ENCODE results near the gene MOAP1. TPM values are rescaled to one million over a fixed set of nuclear protein-coding genes. Genes with fewer than 3 reads are reported as not detected.
"Not testable (repeated sequence)": the region's sequence is repeated elsewhere in the genome, so short reads cannot be mapped to it uniquely, and the experiment has no call there.

The MOAP1 gene
- total RNA-seq, 2 donors from 2014 or later: 12.8 to 22.4 TPM

DNA sequence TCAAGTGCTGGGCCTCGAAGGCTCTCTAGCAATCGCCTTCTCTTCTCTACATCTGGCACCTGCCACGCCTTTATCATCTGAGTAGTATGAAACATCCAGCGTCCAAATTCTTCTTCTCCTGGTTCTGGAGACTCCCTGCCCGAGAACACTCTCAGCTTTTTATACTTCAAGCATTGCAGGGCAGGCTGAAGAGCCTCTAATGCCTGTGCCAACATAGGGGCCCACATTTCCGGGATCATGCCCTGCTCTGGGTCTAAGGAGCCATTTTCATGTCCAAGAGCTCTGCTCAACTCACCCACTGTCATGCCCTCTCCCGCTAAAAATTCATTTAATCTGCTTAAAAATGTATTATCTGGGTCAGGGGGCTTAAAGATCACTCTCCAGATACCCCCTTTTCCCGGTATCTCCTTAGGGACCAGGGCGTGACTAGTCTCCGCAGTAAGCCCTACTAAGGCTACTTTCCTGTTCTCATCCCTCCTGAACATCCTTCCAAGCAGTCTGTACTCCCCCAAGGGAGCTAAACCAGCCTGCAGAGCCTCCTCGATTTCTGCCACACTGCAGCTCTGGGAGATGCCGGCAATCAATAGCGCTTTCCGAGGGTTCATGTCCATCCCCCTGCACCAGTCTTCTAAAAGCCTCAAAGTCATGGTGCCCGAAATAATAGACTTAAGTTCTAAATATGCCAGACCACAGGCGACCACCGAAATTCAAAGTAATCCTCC lies 940 bp downstream of the MOAP1 start:
- TF ChIP-seq, protein P1, sequence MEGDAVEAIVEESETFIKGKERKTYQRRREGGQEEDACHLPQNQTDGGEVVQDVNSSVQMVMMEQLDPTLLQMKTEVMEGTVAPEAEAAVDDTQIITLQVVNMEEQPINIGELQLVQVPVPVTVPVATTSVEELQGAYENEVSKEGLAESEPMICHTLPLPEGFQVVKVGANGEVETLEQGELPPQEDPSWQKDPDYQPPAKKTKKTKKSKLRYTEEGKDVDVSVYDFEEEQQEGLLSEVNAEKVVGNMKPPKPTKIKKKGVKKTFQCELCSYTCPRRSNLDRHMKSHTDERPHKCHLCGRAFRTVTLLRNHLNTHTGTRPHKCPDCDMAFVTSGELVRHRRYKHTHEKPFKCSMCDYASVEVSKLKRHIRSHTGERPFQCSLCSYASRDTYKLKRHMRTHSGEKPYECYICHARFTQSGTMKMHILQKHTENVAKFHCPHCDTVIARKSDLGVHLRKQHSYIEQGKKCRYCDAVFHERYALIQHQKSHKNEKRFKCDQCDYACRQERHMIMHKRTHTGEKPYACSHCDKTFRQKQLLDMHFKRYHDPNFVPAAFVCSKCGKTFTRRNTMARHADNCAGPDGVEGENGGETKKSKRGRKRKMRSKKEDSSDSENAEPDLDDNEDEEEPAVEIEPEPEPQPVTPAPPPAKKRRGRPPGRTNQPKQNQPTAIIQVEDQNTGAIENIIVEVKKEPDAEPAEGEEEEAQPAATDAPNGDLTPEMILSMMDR (IDR thresholded peaks at IDR 0.05): no peak
- Histone ChIP-seq H3K4me3 (peak overlapping the region; percentile 94), H3K27ac (peak overlapping the region; percentile 94), H3K36me3 (no peaks in the 10 kb centered on the region), H3K27me3 (no peaks in the 10 kb centered on the region), H3K9me3 (no peaks in the 10 kb centered on the region), H3K4me1 (peaks cover 10% of the 10 kb centered on the region), H3K9ac (ENCODE audit: low read depth in 2 of 2, low read length in 2 of 2) (peak overlapping the region; percentile 87 to 100)
- intact Hi-C loops (cut with DNase I): no loop called here
- no peak for DNase-seq

DNA sequence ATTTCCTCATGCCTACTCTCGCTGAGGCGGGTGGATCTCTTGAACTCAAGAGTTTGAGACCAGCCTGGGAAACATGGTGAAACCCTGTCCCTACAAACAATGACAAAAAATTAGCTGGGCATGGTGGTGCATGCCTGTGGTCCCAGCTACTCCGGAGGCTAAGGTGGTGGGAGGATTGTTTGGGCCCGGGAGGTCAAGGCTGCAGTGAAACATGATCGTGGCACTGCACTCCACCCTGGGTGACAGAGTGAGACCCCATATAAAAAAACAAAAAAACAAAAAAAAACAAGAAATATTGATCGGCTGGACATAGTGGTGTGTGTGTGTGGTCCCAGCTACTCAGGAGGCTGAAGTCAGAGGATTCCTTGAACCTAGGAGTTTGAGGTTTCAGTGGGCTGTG lies 9.2 kb downstream of the MOAP1 start:
- Histone ChIP-seq H3K36me3 (no peaks in the 10 kb centered on the region), H3K4me3 (no peak overlapping the region), H3K4me1 (no peaks in the 10 kb centered on the region), H3K27ac (no peak overlapping the region), H3K9ac (ENCODE audit: low read depth in 2 of 2, low read length in 2 of 2) (no peak overlapping the region), H3K27me3 (no peaks in the 10 kb centered on the region), H3K9me3 (no peaks in the 10 kb centered on the region)
- intact Hi-C loops (cut with DNase I): no loop called here
- DNase-seq: no peak
- TF ChIP-seq, protein P1 (IDR thresholded peaks at IDR 0.05): no peak

DNA sequence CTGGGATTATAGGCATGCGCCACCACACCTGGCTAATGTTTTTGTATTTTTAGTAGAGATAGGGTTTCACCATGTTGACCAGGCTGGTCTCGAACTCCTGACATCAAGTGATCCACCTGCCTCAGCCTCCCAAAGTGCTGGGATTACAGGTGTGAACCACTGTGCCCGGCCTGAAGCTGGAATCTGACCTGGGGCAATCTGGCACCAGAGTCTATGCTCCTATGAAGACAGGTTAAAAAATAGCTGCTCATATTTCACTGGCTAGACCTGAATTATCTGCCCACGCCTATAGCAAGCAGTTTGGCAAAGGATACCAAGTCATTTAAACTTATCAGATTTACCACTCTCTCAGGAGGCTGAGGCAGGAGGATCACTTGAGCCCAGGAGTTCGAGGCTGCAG lies 10.0 kb downstream of the MOAP1 start:
- H3K9me3 ChIP-seq; H3K27ac ChIP-seq; H3K4me3 ChIP-seq; H3K36me3 ChIP-seq; H3K27me3 ChIP-seq; H3K9ac ChIP-seq (ENCODE audit: low read depth in 2 of 2, low read length in 2 of 2); H3K4me1 ChIP-seq; intact Hi-C loops (cut with DNase I); DNase-seq: not testable (repeated sequence)

DNA sequence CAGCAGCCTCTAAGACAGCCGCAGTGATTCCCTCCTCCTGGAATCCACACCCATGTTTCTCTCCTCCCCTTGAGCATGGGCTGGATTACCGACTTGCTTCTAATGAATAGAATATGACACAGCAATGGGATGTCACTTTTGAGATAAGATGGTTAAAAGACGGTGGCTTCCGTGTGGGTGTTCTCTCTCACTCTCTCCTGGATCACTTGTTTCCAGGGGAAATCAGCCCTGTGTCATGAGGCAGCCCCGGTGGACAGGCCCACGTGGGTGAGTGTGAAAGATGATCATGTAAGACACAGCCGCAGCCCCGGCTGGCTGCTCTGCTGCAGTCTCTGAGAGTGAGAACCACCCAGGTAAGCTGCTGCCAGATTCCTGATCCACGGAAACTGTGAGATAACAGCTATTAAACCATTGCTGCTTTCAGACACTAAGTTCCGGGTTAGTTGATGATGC lies 10.7 kb downstream of the MOAP1 start:
- no peak for DNase-seq
- Histone ChIP-seq H3K27ac (no peak overlapping the region), H3K9ac (ENCODE audit: low read depth in 2 of 2, low read length in 2 of 2) (no peak overlapping the region), H3K36me3 (no peaks in the 10 kb centered on the region), H3K9me3 (no peaks in the 10 kb centered on the region), H3K27me3 (no peaks in the 10 kb centered on the region), H3K4me1 (no peaks in the 10 kb centered on the region), H3K4me3 (no peak overlapping the region)
- intact Hi-C loops (cut with DNase I): no loop called here
- TF ChIP-seq, protein P1 (IDR thresholded peaks at IDR 0.05): no peak

DNA sequence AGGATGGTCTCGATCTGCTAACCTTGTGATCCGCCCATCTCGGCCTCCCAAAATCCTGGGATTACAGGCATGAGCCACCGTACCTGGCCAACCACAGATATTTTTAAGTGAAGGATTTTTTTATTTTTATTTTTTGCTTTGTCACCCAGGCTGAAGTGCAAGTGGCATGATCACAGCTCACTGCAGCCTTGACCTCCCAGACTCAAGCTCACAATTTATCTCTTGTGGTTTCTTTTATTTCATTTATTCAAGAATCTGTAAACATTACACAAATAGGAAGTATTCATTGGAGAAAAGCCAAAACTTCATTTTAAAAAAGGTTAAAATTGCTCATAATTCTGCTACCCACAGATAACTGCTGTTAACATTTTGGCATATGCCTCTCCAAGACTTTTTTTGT lies 13.3 kb downstream of the MOAP1 start:
- no peak overlapping the region for H3K9ac ChIP-seq (ENCODE audit: low read depth in 2 of 2, low read length in 2 of 2)
- no peak for DNase-seq
- TF ChIP-seq, protein P1 (IDR thresholded peaks at IDR 0.05): no peak

DNA sequence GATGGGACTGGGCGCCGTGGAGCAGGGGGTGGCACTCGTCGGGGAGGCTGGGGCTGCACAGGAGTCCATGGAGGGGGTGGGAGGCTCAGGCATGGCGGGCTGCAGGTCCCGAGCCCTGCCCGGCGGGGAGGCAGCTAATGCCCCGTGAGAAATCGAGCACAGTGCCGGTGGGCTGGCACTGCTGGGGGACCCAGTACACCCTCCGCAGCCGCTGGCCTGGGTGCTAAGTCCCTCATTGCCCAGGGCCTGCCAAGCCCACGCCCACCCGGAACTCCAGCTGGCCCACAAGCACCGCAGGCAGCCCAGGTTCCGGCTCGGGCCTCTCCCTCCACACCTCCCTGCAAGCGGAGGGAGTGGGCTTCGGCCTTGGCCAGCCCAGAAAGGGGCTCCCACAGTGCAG lies 14.6 kb downstream of the MOAP1 start:
- H3K27me3 ChIP-seq; DNase-seq; H3K9ac ChIP-seq (ENCODE audit: low read depth in 2 of 2, low read length in 2 of 2); intact Hi-C loops (cut with DNase I); H3K4me1 ChIP-seq; H3K36me3 ChIP-seq; H3K9me3 ChIP-seq; H3K4me3 ChIP-seq; H3K27ac ChIP-seq: not testable (repeated sequence)

More for the DNA sequence above, 13.3 kb downstream of the MOAP1 start:
- Histone ChIP-seq H3K36me3 (no peaks in the 10 kb centered on the region), H3K27me3 (no peaks in the 10 kb centered on the region), H3K9me3 (no peaks in the 10 kb centered on the region), H3K4me3 (no peak overlapping the region), H3K4me1 (no peaks in the 10 kb centered on the region), H3K27ac (no peak overlapping the region)
- intact Hi-C loops (cut with DNase I): no loop called here

DNA sequence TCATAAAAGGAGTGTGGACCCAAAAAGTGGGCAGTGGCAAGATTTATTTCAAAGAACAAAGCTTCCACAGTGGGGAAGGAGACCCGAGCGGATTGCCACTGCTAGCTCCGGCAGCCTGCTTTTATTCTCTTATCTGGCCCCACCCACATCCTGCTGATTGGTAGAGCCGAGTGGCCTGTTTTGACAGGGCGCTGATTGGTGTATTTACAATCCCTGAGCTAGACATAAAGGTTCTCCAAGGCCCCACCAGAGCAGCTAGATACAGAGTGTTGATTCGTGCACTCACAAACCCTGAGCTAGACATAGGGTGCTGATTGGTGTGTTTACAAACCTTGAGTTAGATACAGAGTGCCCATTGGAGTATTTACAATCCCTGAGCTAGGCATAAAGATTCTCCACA lies 15.1 kb downstream of the MOAP1 start:
- H3K27ac ChIP-seq; H3K4me1 ChIP-seq; H3K9ac ChIP-seq (ENCODE audit: low read depth in 2 of 2, low read length in 2 of 2); H3K9me3 ChIP-seq; intact Hi-C loops (cut with DNase I); DNase-seq; H3K4me3 ChIP-seq; H3K27me3 ChIP-seq; H3K36me3 ChIP-seq: not testable (repeated sequence)

DNA sequence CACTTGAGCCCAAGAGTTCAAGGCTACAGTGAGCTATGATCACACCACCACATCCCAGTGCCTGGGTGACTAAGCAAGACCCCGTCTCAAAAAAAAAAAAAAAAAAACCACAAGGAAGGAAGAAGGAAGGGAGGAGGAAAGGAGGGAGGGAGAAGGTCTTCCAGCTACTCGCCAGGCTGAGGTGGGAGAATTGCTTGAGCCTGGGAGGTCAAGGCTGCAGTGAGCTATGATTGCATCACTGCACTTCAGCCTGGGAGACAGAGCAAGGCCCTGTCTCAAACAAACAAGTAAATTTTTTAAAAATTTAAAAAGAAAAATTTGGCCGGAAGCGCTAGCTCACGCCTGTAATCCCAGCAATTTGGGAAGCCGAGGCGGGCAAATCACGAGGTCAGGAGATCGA lies 16.1 kb downstream of the MOAP1 start:
- H3K27me3 ChIP-seq; H3K9ac ChIP-seq (ENCODE audit: low read depth in 2 of 2, low read length in 2 of 2); DNase-seq; H3K4me1 ChIP-seq; H3K9me3 ChIP-seq; H3K27ac ChIP-seq; H3K36me3 ChIP-seq; H3K4me3 ChIP-seq; intact Hi-C loops (cut with DNase I): not testable (repeated sequence)

DNA sequence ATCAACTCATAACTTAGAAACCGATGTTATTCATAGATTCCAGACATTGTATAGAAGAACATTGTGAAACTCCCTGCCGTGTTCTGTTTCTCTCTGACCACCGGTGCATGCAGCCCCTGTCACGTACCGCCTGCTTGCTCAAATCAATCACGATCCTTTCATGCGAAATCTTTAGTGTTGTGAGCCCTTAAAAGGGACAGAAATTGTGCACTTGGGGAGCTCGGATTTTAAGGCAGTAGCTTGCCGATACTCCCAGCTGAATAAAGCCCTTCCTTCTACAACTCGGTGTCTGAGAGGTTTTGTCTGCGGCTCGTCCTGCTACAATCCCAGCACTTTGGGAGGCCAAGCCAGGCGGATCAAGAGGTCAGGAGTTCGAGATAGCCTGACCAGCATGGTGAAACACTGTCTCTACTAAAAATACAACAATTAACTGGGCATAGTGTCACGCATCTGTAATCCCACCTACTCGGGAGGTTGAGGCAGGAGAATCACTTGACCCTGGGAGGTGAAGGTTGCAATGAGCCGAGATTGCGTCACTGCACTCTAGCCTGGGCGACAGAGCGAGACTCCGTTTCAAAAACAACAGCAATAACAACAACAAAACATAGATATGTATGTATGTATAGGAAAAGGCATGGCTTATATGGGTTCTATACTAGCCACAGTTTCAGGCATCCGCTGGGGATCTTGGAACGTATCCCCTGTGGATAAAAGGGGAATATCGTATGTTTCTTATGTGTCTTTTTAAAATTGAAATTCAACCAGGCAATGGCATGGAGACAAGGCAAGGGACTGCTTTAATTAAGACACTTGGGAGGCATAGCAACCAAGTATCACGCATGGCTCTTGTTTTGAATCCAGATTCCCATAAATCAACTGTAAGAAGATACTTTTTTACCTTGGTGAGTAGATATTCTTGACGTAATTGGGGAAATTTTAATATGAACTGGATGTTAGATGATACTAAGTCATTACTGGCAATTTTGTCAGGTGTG lies 19.1 kb downstream of the MOAP1 start:
- H3K4me3 ChIP-seq; H3K9me3 ChIP-seq; DNase-seq; intact Hi-C loops (cut with DNase I); H3K27ac ChIP-seq; H3K27me3 ChIP-seq; H3K9ac ChIP-seq (ENCODE audit: low read depth in 2 of 2, low read length in 2 of 2); H3K36me3 ChIP-seq; H3K4me1 ChIP-seq: not testable (repeated sequence)
